LNCAP (cell line): ENCODE measurements around the gene SHB.

Experiments
- CTCF ChIP-seq: fragments of 450-650 bp; IDR thresholded peaks from 2 replicates; pipeline ENCODE4 v1.5.1; 2017; ENCODE audit warnings: mild to moderate bottlenecking

Gene SHB

GRCh38 chr9:38015266-38015665 lies 53.8 kb downstream of the SHB start:
- no peak for TF ChIP-seq CTCF

- TF ChIP-seq CTCF, result no peak
These were observed 56.1 kb downstream of the SHB start for GRCh38 chr9:38012767-38013450.

- no peak for TF ChIP-seq CTCF
These were observed 57.0 kb downstream of the SHB start for GRCh38 chr9:38011991-38012390.

GRCh38 chr9:38010918-38011704 lies 57.9 kb downstream of the SHB start:
- TF ChIP-seq CTCF, result no peak

- TF ChIP-seq CTCF, result no peak
These were observed 59.0 kb downstream of the SHB start for GRCh38 chr9:38009990-38010389.

GRCh38 chr9:38009035-38009501 lies 60.0 kb downstream of the SHB start:
- no peak for TF ChIP-seq CTCF

- no peak for TF ChIP-seq CTCF
These were observed 60.6 kb downstream of the SHB start for GRCh38 chr9:38008168-38009034.
